Keratinocyte (primary cell): ENCODE data around the gene OR52K2. TPM values are rescaled to one million over a fixed set of nuclear protein-coding genes. Genes with fewer than 3 reads are reported as not detected.
A peak's percentile ranks its signal among the peaks of the same experiment; 100 is the strongest.

Source experiments
- DNase-seq: peaks from one replicate; pipeline ENCODE4 v3.0.0-alpha.2; 2011; ENCODE audit warnings: low read depth, missing footprints, low spot score
- FAIRE-seq: peaks from 2 replicates; lab custom pipeline; 2011; peaks lifted over from hg19 to GRCh38; lab: Jason Lieb, UNC
- H2AFZ ChIP-seq: 2 replicates; pipeline ENCODE4 v1.6.0; 2012; ENCODE audit warnings: low read length, control low read depth, inconsistent platforms; ENCODE audit not compliant: control insufficient read depth
- H3K27ac ChIP-seq: 2 replicates; pipeline ENCODE4 v1.5.1; 2011; ENCODE audit warnings: low read length; ENCODE audit not compliant: control insufficient read depth, insufficient read depth
- H3K27me3 ChIP-seq: 3 replicates; pipeline ENCODE4 v1.6.0; 2011; ENCODE audit warnings: low read length; ENCODE audit not compliant: control insufficient read depth, insufficient read depth; ENCODE audit errors: extremely low read depth
- H3K36me3 ChIP-seq, 2 experiments: 2 replicates in 1 of 2; 3 replicates in 1 of 2; pipeline ENCODE4 v1.5.1; 2011; ENCODE audit warnings: low read length in 2 of 2, mild to moderate bottlenecking in 1 of 2; ENCODE audit not compliant: control insufficient read depth in 2 of 2, insufficient read depth in 2 of 2; ENCODE audit errors: extremely low read depth in 1 of 2
- H3K4me1 ChIP-seq: 3 replicates; pipeline ENCODE4 v1.5.1; 2011; ENCODE audit warnings: low read length; ENCODE audit not compliant: control insufficient read depth, insufficient read depth; ENCODE audit errors: extremely low read depth
- H3K4me2 ChIP-seq: 3 replicates; pipeline ENCODE4 v1.6.0; 2011; ENCODE audit warnings: low read depth, low read length; ENCODE audit not compliant: control insufficient read depth, insufficient read depth; ENCODE audit errors: extremely low read depth
- H3K4me3 ChIP-seq, 3 experiments: fragments of 200-600 bp in 1 of 3; sonication (generic) in 1 of 3; 2 replicates in 2 of 3; 3 replicates in 1 of 3; pipeline ENCODE4 v1.5.1; 2011 to 2016; ENCODE audit warnings: low read length in 3 of 3, mild to moderate bottlenecking in 3 of 3, control low read depth in 2 of 3, inconsistent platforms in 1 of 3, low read depth in 1 of 3, mixed read lengths in 1 of 3, mixed run types in 1 of 3, moderate library complexity in 1 of 3; ENCODE audit not compliant: control insufficient read depth in 2 of 3, insufficient read depth in 2 of 3; ENCODE audit errors: extremely low read depth in 1 of 3
- H3K79me2 ChIP-seq: 2 replicates; pipeline ENCODE4 v1.6.0; 2012; ENCODE audit warnings: low read length; ENCODE audit not compliant: control insufficient read depth, insufficient read depth
- H3K9ac ChIP-seq: 3 replicates; pipeline ENCODE4 v1.6.0; 2011; ENCODE audit warnings: low read length; ENCODE audit not compliant: control insufficient read depth, insufficient read depth; ENCODE audit errors: extremely low read depth
- H3K9me1 ChIP-seq: 3 replicates; pipeline ENCODE4 v1.6.0; 2011; ENCODE audit warnings: low read length; ENCODE audit not compliant: control insufficient read depth, insufficient read depth; ENCODE audit errors: extremely low read depth
- H3K9me3 ChIP-seq: 2 replicates; pipeline ENCODE4 v1.5.1; 2012; ENCODE audit warnings: low read depth, low read length; ENCODE audit not compliant: control insufficient read depth
- H4K20me1 ChIP-seq: 3 replicates; pipeline ENCODE4 v1.6.0; 2011; ENCODE audit warnings: low read length; ENCODE audit not compliant: control insufficient read depth, insufficient read depth; ENCODE audit errors: extremely low read depth
- EZH2 ChIP-seq: IDR thresholded peaks from one replicate; pipeline ENCODE4 v1.6.1; 2012; ENCODE audit warnings: inconsistent platforms, mild to moderate bottlenecking, low read length, moderate library complexity
- dilution Hi-C: fragments of 300-500 bp; cut with MboI; formaldehyde crosslinking; loops from one replicate; pipeline ENCODE4 v1.7.0; 2020; ENCODE audit warnings: low sequenced_read_pairs; ENCODE audit not compliant: extremely low pct_ligation_motif_present
- polyA plus RNA-seq, 5 experiments: library from polyadenylated mRNA; depleted of rRNA in 3 of 5; stranded (reverse) in 3 of 5; stranded (forward) in 1 of 5; unstranded in 1 of 5; fragments of >200 nt; gene quantifications; 1 replicate in 1 of 5; 2 replicates in 3 of 5; 3 replicates in 1 of 5; pipeline versions ENCODE4 v1.2.1 to v1.2.3, GENCODE V29; 2011 to 2012; ENCODE audit warnings: missing spikeins in 2 of 5, low read depth in 1 of 5, low replicate concordance in 1 of 5
- TF ChIP-seq, protein P1 (sequence below), 3 experiments: IDR thresholded peaks in 1 of 3; conservative IDR thresholded peaks in 1 of 3; optimal IDR thresholded peaks in 1 of 3; 2 replicates in 2 of 3; 3 replicates in 1 of 3; pipeline versions ENCODE3 to v1.5.1; 2011; ENCODE audit warnings: low read length in 3 of 3, mild to moderate bottlenecking in 3 of 3, moderate library complexity in 2 of 3, control low read depth in 1 of 3, inconsistent platforms in 1 of 3; ENCODE audit not compliant: insufficient read depth in 2 of 3; ENCODE audit errors: extremely low read depth in 1 of 3

OR52K2 gene
- polyA plus RNA-seq, 1 donor (not counting 4 experiments of a cell fraction or from before 2014, with no cell fraction given), result not detected

DNA sequence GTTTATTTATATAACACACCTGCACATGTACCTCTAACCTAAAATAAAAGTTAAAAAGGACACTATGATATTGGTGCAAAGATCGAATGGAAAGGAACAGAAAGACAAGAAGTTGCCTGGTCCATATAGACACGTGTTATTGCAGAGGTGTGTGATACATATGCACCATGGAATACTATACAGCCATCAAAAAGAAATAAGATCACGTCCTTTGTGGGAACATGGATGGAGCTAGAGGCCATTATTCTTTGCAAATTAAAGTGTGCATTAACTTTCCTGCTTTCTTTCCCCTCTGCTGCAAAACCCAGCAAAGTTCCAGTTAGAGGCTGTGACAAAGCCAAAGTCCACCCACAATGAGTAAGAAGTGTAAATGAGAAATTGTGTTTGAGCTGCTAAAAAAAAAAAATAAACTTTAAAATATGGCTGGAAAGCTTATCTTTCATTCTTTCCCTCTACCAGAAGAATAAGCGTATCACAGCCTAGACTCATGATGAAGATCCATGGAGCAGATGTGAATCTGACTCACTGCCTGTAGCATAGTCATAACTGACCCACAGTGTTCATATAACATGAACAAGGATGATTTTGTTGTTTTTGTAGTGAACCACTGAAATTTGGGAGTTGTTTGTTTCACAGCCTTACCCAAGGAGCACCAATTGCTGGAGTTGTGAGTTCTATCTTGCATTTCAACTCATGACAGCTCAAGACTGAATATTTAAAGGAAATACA, 42.9 kb downstream of the OR52K2 start:
- Histone ChIP-seq H3K79me2 (no peaks in the 10 kb centered on the region), H4K20me1 (no peaks in the 10 kb centered on the region), H3K9me3 (no peaks in the 10 kb centered on the region), H3K4me3 (no peak overlapping the region), H3K27me3 (peaks cover 22% of the 10 kb centered on the region), H3K4me2 (no peak overlapping the region), H3K27ac (no peak overlapping the region), H2AFZ (no peak overlapping the region), H3K36me3 (no peaks in the 10 kb centered on the region), H3K9me1 (no peaks in the 10 kb centered on the region), H3K9ac (no peak overlapping the region), H3K4me1 (peaks cover 3% of the 10 kb centered on the region)
- FAIRE-seq (no peak), DNase-seq (no peak)
- dilution Hi-C loops, result no loop called here
- TF ChIP-seq, protein P1, sequence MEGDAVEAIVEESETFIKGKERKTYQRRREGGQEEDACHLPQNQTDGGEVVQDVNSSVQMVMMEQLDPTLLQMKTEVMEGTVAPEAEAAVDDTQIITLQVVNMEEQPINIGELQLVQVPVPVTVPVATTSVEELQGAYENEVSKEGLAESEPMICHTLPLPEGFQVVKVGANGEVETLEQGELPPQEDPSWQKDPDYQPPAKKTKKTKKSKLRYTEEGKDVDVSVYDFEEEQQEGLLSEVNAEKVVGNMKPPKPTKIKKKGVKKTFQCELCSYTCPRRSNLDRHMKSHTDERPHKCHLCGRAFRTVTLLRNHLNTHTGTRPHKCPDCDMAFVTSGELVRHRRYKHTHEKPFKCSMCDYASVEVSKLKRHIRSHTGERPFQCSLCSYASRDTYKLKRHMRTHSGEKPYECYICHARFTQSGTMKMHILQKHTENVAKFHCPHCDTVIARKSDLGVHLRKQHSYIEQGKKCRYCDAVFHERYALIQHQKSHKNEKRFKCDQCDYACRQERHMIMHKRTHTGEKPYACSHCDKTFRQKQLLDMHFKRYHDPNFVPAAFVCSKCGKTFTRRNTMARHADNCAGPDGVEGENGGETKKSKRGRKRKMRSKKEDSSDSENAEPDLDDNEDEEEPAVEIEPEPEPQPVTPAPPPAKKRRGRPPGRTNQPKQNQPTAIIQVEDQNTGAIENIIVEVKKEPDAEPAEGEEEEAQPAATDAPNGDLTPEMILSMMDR (optimal IDR thresholded peaks at IDR 0.05 in 1 of 3, IDR thresholded peaks at IDR 0.05 in 1 of 3, conservative IDR thresholded peaks at IDR 0.05 in 1 of 3; ENCODE audit: extremely low read depth in 1 of 3, insufficient read depth in 2 of 3, low read length in 3 of 3), result no peak
- no peak for TF ChIP-seq EZH2

GRCh38 chr11:4493480-4493818, 44.4 kb downstream of the OR52K2 start:
- FAIRE-seq (no peak), DNase-seq (no peak)
- dilution Hi-C loops, result no loop called here

More at GRCh38 chr11:4493480-4493818, 44.4 kb downstream of the OR52K2 start:
- H3K9ac ChIP-seq, result no peak overlapping the region
- H3K36me3 ChIP-seq, result no peaks in the 10 kb centered on the region
- no peaks in the 10 kb centered on the region for H3K79me2 ChIP-seq
- H3K4me3 ChIP-seq, result no peak overlapping the region
- H3K9me3 ChIP-seq, result no peaks in the 10 kb centered on the region
- H3K4me2 ChIP-seq, result no peak overlapping the region
- TF ChIP-seq, protein P1 (optimal IDR thresholded peaks at IDR 0.05 in 1 of 3, IDR thresholded peaks at IDR 0.05 in 1 of 3, conservative IDR thresholded peaks at IDR 0.05 in 1 of 3; ENCODE audit: extremely low read depth in 1 of 3, insufficient read depth in 2 of 3, low read length in 3 of 3), result peak in 1 of 3 experiments; percentile 6
- TF ChIP-seq EZH2, result no peak
- peaks cover 28% of the 10 kb centered on the region for H3K27me3 ChIP-seq
- H3K4me1 ChIP-seq, result peaks cover 3% of the 10 kb centered on the region
- H2AFZ ChIP-seq, result no peak overlapping the region
- H3K27ac ChIP-seq, result no peak overlapping the region
- no peaks in the 10 kb centered on the region for H4K20me1 ChIP-seq
- H3K9me1 ChIP-seq, result peaks cover 2% of the 10 kb centered on the region
